ENCODE measurements around the gene NEUROG1.

- no peak for TF ChIP-seq CTCF (tag by site-specific recombination; IDR thresholded peaks at IDR 0.05)
- no peak for TF ChIP-seq ZNF239 (tag by site-specific recombination; IDR thresholded peaks at IDR 0.05)
- TF ChIP-seq YY1 (tag by site-specific recombination; IDR thresholded peaks at IDR 0.05), result no peak
- TF ChIP-seq ZBTB21 (tag by site-specific recombination; IDR thresholded peaks at IDR 0.05), result no peak
- TF ChIP-seq ZNF843 (tag by site-specific recombination; IDR thresholded peaks at IDR 0.05), result no peak
- TF ChIP-seq KLF16 (tag by site-specific recombination; IDR thresholded peaks at IDR 0.05), result no peak
Measured at GRCh38 chr5:135576075-135576599, 40.4 kb upstream of the NEUROG1 start.

Measured in HEK293 (cell line).